CD4-positive, alpha-beta T cell treated with Interleukin-17A for 4 hours (primary cell): Measurements from ENCODE around the gene MGST2.
"Not testable (repeated sequence)": the region's sequence is repeated elsewhere in the genome, so short reads cannot be mapped to it uniquely, and the experiment has no call there.

Experiments used
- DNase-seq: peaks from one replicate; pipeline ENCODE4 v3.0.0-alpha.2; 2020; ENCODE audit warnings: mixed read lengths

Gene MGST2

DNA sequence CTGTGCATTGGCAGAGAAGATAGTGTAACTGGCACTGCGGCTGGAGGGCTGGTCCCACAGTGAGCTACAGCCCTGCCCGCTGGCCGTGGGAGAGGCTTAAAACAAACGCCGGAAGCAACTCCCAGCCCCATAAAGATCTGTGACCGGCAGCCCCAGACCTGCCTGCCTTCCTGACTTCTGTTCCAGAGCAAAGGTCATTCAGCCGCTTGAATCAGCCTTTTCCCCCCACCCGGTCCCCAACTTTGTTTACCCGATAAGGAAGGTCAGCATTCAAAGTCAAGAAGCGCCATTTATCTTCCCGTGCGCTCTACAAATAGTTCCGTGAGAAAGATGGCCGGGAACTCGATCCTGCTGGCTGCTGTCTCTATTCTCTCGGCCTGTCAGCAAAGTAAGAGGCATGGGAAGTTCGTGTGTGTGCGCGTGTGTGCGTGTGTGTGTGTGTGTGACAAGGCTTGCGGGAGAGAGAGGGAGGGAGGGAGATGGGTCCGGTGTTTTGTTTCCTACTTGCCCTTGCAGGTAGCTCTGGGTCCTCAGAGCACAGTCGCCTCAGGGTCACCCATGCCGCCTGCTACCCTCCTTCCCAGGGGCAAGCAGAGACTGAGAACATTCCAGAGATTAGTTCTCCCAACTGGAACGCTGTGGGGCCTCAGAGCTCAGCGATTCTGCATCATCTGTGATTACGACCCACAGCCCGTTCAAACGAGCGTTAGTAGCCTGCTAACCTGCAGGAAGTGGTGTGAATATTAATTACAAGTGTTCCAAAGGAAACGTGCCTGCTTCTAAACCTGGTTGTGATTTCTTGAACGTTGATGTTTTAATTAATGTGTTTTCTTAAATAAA, at the start of gene MGST2:
Gene MGST2 (plus strand): TSS at position 130 of the 840 bp plus-strand sequence. CDS start 201 bp downstream, at position 331.
- peak; percentile 52 for DNase-seq

DNA sequence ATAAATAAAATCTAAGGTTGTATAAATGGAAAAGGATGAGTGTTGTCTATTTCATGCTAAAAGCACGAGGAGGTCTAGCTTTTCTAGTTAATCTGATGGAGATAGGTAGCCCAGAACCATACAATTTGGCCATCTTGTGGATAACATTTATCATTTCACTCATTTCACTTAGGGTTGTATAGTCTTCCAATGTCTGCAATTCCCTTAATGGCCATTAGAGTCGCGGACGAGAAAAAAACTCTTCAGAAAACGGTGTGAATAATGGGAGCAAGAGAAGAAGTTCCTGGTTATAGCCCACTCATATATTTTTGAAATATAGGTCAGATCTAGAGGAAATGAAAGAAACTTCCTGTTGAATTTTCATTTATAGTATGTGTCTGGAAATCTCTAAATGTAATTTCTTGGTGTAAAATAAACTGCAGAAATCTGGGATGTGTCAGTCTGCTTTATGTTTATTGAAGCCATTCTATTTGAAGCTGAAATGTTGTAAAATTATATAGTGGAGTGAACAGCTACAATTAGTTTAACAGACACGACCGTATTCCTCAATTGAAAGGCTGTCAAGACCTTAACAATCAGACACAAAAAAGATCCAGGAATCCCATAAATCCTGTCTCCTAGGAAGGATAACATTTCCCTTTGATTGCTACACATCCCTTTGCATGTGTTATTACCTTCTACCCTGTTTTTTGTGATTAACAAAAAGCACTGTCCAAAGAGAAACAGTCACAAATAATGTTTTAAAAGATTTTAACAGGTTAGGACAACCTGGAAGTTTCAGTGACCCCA, 47.7 kb upstream of the MGST2 start:
- DNase-seq = no peak

DNA sequence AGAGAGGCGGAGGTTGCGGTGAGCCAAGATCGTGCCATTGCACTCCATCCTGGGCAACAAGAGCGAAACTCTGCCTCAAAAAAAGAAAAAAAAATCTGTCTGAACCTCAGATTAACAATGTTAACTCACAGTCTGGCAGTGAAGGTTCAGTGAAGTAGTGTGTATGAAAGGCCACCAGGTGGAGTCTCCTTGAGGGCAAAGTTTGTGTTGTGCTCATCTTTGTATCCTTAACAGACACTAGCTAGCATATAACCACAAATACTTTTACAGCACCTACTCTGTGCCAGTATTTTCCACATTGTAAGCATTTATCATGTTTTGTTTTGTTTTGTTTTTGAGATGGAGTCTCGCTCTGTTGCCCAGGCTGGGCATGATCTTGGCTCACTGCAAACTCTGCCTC, 46.0 kb upstream of the MGST2 start:
- no peak for DNase-seq

DNA sequence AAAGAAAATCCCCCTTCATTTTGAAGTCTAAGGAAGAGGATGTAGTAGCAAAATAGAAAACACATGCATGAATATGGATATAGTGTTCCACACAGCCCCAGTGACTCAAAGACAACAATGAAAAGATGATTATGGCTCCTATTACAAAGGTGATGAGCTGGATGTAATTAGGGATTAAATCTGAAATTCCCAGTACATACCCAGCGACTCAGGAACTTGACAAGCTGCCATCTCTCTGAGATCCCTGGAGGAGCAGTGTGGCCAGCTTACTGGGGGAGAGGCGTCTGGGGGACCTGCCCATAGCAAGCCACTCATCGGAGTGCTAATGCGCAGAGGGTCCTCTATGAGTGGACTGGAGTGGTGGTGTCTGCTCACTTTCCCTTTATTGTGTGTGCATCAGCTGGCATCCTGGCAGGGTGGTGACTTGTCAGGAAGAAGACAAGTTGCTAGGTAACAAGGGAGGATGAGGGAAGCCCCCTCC, 42.7 kb upstream of the MGST2 start:
- no peak for DNase-seq

DNA sequence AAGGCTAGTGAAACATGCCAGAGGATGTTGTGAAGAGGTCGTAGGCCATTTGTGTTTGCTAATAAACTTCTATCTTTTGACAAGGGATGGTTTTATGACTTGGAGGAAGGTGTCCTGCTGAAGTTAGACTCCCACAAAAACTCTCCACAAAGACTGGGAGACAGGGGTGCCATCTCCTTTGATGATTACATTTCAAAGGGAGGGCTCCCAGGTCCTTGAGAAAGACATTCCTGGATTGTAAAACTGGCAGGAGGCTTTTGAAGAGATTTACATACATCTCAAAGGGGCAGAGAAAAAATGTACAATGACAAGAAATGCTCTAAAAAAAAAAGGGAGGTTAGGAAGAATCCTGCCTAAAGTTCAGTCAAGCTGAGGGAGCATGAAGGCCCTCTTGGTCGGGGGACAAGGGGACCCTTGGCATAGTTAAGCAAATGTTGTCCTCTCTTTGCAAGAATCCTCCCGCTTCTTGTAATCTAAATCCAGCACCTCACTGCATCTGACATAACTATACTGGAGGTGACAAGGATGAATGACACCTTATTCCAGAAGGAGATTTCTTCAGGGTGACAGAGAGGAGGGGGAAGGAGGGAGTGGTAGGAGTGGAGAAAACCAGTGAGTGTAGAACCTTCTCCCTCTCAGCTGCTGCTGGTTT, 41.1 kb upstream of the MGST2 start:
- DNase-seq = no peak

DNA sequence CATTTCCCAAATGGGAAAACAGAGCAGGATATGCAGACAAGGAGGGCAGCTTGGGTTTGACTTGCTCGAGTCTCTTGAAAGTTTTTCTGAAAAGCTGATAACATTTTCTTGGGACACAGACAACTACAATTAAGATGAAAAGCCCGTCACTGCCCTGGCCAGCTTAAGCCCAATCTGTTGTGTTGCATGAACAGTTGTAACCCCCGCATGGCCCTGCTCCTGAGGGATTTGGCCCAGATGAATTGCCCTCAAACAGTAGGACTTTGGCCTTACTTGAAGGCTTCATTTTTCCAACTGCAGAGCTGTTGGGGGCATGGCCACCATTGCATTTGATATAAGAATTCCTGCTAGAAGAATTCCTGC, 40.5 kb upstream of the MGST2 start:
- no peak for DNase-seq

DNA sequence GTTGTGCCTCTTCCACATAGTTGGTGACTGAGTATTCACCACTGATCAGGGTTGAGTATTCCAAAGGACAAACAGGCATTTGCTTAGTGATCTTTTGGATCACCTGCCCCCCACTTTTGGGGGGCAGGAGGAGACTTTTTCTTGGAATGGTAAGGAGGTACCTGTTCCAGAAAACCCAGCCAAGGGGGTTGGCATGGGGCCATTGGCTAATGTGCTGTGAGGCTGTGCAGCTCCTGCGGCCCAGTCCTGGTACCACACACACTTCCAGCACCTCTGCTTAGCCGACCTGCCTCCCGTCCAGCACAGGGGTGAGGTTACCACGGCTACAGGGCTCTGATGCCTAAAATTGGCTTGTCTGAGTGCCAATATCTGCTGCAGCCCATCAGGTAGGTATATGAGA, 40.1 kb upstream of the MGST2 start:
- no peak for DNase-seq

DNA sequence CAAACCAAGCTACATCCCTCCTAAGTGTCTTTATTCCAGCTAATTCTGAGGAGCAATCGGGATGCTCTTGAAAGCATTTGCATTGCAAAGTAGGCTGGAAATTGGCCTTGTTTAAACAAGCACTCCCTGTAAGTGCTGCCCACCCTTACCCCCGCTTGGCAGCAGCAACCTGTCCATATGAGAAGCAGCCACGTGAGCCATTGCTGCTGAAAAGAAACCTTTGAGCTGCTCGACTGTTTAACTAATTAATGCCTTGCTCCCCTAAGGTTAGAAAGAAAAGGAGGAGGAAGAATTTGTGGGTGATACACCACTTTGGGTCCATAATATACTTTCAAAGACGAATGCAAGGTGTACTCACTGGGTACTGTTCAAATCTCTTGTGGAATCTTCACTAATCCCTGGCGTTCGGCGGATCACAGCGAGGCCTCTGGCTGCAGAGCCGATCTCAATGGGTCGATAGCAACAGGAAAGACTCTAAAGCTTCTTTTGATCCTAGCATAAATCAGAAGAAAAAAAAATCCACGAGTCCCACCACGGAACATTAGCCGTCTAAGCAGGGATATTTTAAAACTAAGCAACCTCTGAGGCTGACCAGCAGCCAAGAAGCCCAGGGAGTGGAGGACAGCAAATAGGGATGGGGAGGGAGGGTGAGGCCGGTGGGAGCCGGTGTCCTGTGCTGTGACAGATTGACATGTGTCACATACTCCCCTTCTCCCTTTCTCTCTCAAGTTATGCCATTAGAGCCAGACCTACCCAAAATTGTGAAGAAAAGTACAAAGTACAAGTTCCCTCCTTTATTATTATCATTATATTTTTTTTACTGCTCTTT, 37.2 kb upstream of the MGST2 start:
- no peak for DNase-seq

DNA sequence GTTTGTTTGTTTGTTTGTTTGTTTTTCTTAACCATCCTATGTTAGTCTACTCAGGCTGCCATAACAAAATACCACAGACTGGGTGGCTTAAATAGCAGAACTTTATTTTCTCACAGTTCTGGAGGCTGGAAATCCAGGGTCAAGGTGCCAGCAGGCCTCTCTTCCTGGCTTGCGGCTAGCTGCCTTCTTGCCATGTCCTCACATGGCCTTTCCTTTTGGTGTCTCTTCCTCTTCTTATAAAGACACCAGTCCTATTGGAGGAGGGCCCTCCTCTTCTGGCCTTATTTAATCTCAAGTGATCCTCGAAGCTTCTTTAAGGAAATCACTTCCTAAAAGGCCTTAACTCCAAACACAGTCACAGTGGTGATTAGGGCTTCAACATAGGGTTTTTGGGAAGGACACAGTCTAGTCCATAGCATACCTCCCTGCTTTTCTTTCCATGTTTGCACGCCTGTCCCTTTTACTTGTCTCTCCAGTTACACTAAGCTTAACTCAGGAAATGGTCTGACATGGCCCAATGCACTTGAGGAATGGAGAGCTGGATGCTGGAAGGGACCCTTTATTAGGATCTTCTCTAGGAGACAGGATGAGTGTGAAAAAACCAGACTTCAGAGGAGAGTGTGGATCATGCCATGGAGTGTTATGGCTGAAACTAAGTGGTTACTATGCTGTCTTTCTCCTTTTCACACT, 36.0 kb upstream of the MGST2 start:
- DNase-seq = no peak

DNA sequence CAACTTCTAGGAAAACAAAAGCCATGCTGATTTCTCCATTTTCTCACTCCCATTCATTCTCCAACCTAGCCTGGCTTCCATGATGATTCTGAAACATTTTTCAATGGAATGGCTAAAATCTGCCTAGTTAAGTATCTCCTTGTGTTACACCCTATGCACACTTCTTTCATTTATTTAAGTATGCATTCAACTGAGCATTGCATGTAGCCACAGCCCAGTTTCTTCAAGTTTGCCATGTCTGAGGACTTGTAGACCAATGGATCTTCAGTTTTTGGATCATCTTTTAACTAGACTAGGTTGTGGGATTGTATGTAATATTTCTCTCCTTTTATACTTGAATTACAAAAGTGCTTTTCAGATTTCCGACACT, 35.5 kb upstream of the MGST2 start:
- DNase-seq = no peak

DNA sequence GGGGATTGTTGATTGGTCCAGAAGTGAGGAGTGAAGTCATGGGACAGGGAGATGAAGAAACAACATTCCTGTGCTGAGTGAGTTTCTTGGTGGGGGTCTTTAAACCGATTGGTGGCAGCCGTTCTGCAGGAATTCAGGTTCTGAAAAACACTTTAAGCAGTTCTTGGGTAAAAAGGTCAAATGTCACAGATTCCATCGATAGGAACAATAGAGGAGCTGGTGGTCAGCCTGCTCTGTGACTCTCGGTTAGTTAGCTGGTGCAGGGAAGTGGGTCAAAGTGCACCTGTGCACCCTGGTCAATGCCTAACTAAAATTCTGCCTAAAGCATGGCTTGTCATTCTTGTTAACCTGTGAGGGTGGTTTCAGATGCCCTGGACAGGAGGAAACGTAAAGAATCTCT, 34.6 kb upstream of the MGST2 start:
- no peak for DNase-seq

DNA sequence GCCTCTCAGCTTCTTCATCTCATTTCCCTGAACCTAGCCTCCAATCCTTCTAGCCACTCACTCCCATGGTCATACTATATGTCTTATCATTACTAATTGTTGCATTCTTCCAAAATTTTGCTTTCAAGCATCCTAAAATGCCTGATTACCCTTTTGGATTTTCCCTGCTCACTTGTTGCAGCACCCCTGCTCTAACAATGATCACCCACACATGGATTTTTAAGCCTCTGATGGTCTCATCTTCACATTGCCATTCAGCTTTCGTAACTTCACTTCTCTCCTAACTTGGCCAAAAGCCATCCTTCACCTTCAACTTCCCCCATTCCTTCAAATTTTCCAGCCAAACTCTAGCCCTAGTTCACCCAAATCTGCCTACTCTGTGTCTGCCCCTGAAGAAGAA, 33.8 kb upstream of the MGST2 start:
- no peak for DNase-seq

DNA sequence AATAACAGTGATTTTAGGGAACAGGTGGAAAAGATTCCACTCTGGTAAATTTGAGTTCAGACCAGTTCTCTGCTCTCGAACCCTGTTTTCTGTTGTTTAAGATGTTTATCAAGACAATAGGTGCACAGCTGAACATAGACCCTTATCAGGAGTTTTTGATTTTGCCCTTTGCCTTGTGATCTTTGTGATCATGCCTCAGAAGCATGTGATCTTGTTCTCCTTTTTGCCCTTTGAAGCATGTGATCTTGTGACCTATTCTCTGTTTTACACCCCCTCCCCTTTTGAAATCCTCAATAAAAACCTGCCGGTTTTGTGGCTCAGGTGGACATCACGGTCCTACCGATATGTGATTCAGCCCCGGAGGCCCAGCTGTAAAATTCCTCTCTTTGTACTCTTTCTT, 32.9 kb upstream of the MGST2 start:
- DNase-seq = not testable (repeated sequence)

DNA sequence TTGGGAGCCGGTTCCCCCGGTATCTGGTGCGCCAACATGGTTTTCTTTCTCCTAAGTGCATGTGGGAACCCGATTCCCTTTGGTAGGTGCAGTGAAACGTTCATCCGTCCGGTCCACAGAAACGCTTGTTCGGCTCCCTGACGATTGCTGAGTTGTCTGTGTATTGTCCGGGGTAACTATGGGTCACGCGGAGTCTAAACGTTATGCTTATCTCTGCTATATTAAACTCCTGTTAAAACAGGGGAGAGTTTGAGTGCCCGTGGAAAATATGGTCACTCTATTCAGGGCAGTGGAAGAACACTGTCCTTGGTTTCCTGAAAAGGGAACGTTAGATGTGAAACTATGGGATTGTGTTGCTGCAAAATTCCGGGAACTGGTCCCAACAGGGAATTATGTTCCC, 32.4 kb upstream of the MGST2 start:
- DNase-seq = no peak

DNA sequence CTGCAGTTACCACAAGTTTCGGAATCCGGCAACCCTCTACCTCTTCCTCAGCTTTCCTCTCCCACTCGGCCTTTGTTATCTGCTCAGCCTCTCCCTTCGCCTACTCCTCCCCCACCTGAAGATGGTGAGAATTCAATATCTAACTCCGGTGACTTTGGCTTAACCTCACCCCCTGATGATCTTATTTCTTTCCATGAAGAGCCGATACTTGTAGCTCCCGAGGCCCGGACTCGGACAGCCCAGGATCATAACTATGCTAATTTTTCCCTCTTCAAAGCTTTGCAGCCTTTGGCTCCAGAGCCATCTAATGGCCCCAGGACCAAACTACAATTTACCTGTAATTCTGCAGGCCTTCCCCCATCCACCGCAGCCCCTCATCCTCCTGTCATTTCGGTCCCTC, 32.0 kb upstream of the MGST2 start:
- no peak for DNase-seq

DNA sequence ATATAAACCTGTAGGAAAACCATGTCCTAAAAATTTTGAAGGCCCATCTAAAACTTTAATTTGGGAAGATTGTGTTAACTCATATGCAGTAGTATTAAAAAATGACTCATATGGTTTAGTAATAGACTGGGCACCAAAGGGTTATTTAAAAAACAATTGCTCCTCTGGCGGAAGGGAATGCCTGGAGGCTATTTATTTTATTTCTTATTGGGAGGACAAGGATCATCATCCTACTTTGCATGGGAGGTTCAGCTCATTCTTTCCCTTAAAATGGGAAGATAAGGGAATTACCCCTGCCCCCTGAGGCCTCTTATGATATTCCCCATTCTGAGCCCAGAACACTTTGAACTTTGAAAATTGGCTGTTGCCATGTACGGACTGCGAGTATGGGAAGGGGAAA, 29.7 kb upstream of the MGST2 start:
- no peak for DNase-seq

DNA sequence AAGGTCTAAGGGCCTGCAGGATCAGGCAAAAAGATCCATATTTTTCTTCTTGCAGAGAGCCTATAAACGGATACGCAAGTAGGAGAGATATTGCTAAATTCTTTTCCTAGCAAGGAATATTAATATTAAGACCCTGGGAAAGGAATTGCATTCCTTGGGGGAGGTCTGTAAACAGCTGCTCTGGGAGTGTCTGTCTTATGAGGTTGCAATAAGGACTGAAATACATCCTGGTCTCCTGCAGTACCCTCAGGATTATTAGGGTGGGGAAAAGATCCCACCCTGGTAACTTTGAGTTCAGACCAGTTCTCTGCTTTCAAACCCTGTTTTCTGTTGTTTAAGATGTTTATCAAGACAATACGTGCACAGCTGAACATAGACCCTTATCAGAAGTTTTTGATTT, 27.3 kb upstream of the MGST2 start:
- DNase-seq = not testable (repeated sequence)

DNA sequence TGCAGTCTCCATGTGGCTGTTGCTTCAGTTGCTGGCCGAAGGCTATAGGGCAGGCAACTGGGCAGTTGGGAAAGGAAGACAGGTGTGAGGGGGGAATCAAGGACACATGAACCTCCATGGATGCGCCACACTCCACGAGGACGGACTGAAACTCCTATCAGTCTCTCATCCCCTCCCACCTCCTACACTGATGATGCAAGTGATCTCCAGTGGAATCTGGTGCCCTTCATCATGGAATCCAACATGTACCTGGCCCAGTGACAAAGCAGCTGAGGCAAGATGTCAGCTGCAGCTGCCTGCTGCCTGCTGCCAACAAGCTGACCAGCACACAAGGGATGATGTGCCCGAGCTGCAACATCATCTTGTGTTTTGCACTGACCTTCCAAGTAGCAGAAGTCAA, 26.0 kb upstream of the MGST2 start:
- DNase-seq = no peak

DNA sequence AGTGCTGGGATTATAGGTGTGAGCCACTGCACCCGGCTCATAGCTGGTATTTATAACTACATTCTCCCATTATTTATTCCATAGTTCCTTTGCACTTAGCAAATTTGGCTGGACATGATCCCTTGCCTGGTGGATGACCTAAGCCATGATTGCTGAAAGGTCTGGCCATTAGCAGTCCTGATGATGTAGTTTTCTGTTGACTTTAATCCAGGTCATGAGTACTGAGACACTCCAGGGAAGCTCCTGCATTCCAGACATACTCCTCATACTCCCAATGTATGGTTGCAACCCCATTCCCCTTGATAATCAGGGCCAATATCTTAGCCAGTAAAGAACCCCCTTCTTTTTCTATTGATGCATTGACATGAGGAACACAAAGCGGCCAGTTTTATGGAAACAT, 24.4 kb upstream of the MGST2 start:
- DNase-seq = no peak

DNA sequence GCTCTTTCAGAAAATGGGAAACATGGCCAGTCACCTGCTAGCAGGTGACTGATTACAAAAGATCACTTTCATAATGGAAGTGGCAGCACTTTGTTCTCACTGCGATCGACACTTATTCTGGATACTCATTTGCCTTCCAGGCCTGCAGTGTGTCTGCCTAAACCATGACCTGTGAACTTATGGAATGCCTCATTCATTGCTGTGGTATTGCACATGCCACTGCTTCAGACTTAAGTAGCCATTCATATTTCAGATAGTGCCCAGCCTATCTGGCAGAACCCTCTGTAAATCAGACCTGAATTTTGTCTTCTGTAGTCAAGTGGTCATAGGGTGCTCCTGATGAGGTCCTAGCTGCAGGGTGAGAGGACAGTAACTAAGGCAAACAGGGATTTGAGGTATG, 23.3 kb upstream of the MGST2 start:
- no peak for DNase-seq

DNA sequence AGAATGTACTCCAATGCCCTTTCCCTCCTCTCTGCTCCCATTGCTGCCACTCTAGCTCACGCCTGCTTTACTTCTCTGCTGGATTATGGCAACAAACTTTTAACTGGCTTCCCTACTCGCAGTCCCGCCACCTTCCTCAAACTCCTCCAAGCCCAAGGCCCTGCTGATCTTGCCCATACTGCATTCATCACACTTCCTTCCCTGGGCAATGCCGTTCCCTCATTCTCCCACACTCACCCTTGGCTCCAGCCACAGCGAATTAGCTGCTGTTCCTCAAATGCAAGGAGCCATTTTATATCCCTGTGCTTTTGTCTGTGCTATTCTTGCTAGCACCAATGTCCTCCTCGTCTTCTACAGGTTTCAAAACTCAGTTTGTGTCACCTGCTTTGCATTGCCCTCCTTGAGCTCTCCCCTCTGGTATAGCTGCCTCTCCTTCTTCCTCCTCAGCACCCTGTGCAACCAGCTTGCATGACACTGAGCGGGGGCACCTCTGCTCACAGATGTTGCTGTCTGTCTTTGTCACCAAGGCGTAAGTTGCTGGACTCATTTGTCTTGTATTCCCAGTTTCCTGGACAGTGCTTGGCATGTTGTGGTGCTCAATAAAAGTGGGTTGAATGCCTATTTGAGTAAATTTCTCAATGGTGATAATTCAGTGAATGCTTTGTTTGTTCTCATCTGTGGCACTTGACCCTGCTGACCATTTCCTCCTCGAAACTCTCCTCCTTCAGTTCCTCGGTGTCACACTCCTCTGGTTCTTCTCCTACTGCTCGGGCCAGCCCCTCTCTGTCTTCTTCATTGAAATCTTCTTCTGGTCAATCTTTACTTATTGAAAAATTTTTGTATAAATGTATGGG, 22.4 kb upstream of the MGST2 start:
- no peak for DNase-seq
